HepG2 (cell line): ENCODE results near the gene VCX3A. TPM values are rescaled to one million over a fixed set of nuclear protein-coding genes. Genes with fewer than 3 reads are reported as not detected.

Experiments used
- ATAC-seq: fragments of 200-7000 bp; cut with Tn5 transposase; 3 replicates; pipeline ENCODE4 v1.9.1; 2020; ENCODE audit warnings: mild to moderate bottlenecking, moderate library complexity
- BruUV-seq: library from RNA; stranded (reverse); fragments of 400-500 nt; replicated peaks from 2 replicates; lab custom pipeline; 2021; lab: Mats Ljungman, UMichigan
- CTCF ChIA-PET: fragments of 300-600 bp; formaldehyde crosslinking; extraction: SDS; loops from one replicate; lab custom pipeline; 2021; ENCODE audit warnings: low total read pairs, inconsistent platforms, low intra/inter-chr PET ratio; lab: Yijun Ruan, JAX
- POLR2A ChIA-PET: fragments of 350-600 bp; sonication (Branson Sonifier 250); formaldehyde crosslinking; loops from one replicate; lab custom pipeline; 2020; ENCODE audit warnings: antibody characterized with exemption, inconsistent platforms; lab: Yijun Ruan, JAX
- DNase-seq: peaks from one replicate; pipeline ENCODE4 v3.0.0-alpha.2; 2015; ENCODE audit warnings: low spot score
- FAIRE-seq: peaks from 3 replicates; lab custom pipeline; 2011; peaks lifted over from hg19 to GRCh38; lab: Jason Lieb, UNC
- H2AFZ ChIP-seq: one replicate; pipeline ENCODE4 v1.6.1; 2011; ENCODE audit warnings: low read length, inconsistent platforms
- H3K27ac ChIP-seq: fragments of 300-600 bp; 3 replicates; pipeline ENCODE4 v1.8.0; 2011; ENCODE audit warnings: mixed run types, mild to moderate bottlenecking, mixed read lengths, low read length, inconsistent platforms; ENCODE audit not compliant: insufficient read depth; ENCODE audit errors: extremely low read length
- H3K27me3 ChIP-seq, 2 experiments: fragments of 200-600 bp in 1 of 2; 2 replicates in 1 of 2; 3 replicates in 1 of 2; pipeline versions ENCODE4 v1.6.0 to v1.8.0; 2011; ENCODE audit warnings: low read length in 2 of 2, mild to moderate bottlenecking in 2 of 2, moderate library complexity in 2 of 2, inconsistent platforms in 1 of 2; ENCODE audit not compliant: insufficient read depth in 2 of 2, control insufficient read depth in 1 of 2
- H3K36me3 ChIP-seq, 2 experiments: fragments of 200-600 bp in 1 of 2; replicated peaks in 1 of 2; 2 replicates in 1 of 2; 3 replicates in 1 of 2; pipeline versions ENCODE4 v1.5.1 to v1.8.0; 2011; ENCODE audit warnings: low read length in 2 of 2, inconsistent platforms in 1 of 2; ENCODE audit not compliant: insufficient read depth in 2 of 2, control insufficient read depth in 1 of 2
- H3K4me1 ChIP-seq: 2 replicates; pipeline ENCODE4 v1.5.1; 2012; ENCODE audit warnings: low read length, inconsistent platforms; ENCODE audit not compliant: insufficient read depth
- H3K4me2 ChIP-seq: 2 replicates; pipeline ENCODE4 v1.6.0; 2011; ENCODE audit warnings: low read depth, low read length, inconsistent platforms
- H3K4me3 ChIP-seq, 3 experiments: fragments of 200-600 bp in 1 of 3; sonication (generic), shearing (Covaris generic) in 1 of 3; replicated peaks in 1 of 3; 2 replicates each; pipeline ENCODE4 v1.5.1; 2011 to 2016; ENCODE audit warnings: low read length in 3 of 3, inconsistent platforms in 2 of 3, low read depth in 2 of 3, mild to moderate bottlenecking in 2 of 3, control low read depth in 1 of 3, mixed read lengths in 1 of 3; ENCODE audit not compliant: insufficient read depth in 1 of 3
- H3K79me2 ChIP-seq: one replicate; pipeline ENCODE4 v1.6.1; 2011; ENCODE audit warnings: low read length, inconsistent platforms; ENCODE audit not compliant: insufficient read depth
- H3K9ac ChIP-seq: 2 replicates; pipeline ENCODE4 v1.6.0; 2011; ENCODE audit warnings: mild to moderate bottlenecking, low read depth, low read length, inconsistent platforms; ENCODE audit not compliant: insufficient read depth
- H3K9me3 ChIP-seq: 2 replicates; pipeline ENCODE4 v1.5.1; 2012; ENCODE audit warnings: mild to moderate bottlenecking, low read length
- H4K20me1 ChIP-seq: 2 replicates; pipeline ENCODE4 v1.6.0; 2011; ENCODE audit warnings: inconsistent platforms, mild to moderate bottlenecking, low read length, moderate library complexity; ENCODE audit not compliant: insufficient read depth
- CC2D1A ChIP-seq: sonication (generic); formaldehyde crosslinking; IDR thresholded peaks from 2 replicates; pipeline ENCODE4 v1.8.1; 2023; ENCODE audit warnings: mild to moderate bottlenecking, missing genetic modification reagents
- CEBPB ChIP-seq: IDR thresholded peaks from 2 replicates; pipeline ENCODE4 v1.6.1; 2011; ENCODE audit warnings: low read depth, low read length, improper control_type of control experiment, borderline replicate concordance
- CEBPG ChIP-seq: IDR thresholded peaks from 2 replicates; pipeline ENCODE4 v1.6.1; 2016
- EZH2 ChIP-seq: conservative IDR thresholded peaks from 2 replicates; pipeline ENCODE4 v1.6.1; 2012; ENCODE audit warnings: mild to moderate bottlenecking, low read depth, low read length, moderate library complexity
- FIP1L1 ChIP-seq: fragments of 200-400 bp; formaldehyde crosslinking; IDR thresholded peaks from 2 replicates; pipeline ENCODE4 v1.6.1; 2018; ENCODE audit warnings: low read depth, mild to moderate bottlenecking, low read length, moderate library complexity, borderline replicate concordance; ENCODE audit not compliant: insufficient read depth
- FOXA1 ChIP-seq, 2 experiments: fragments of 450-650 bp in 1 of 2; sonication (generic) in 1 of 2; formaldehyde crosslinking in 1 of 2; IDR thresholded peaks; 2 replicates each; pipeline versions ENCODE4 v1.4.0 to v1.6.1; 2016 to 2020; ENCODE audit warnings: missing genetic modification reagents in 1 of 2
- GATAD1 ChIP-seq: IDR thresholded peaks from 2 replicates; pipeline ENCODE4 v1.6.1; 2016; ENCODE audit warnings: missing genetic modification reagents, missing compliant biosample characterization
- HMGA1 ChIP-seq: sonication (generic); formaldehyde crosslinking; conservative IDR thresholded peaks from 2 replicates; pipeline ENCODE4 v1.4.0; 2020; ENCODE audit warnings: missing genetic modification reagents
- RNF2 ChIP-seq: fragments of 450-650 bp; conservative IDR thresholded peaks from 2 replicates; pipeline ENCODE4 v1.6.1; 2016; ENCODE audit warnings: low read depth
- SP1 ChIP-seq, 2 experiments: fragments of 450-650 bp in 1 of 2; sonication (generic) in 1 of 2; formaldehyde crosslinking in 1 of 2; IDR thresholded peaks; 2 replicates each; pipeline versions ENCODE4 v1.4.0 to v1.6.1; 2016 to 2020; ENCODE audit warnings: missing genetic modification reagents in 1 of 2
- THAP11 ChIP-seq: IDR thresholded peaks from 2 replicates; pipeline ENCODE4 v1.6.1; 2016; ENCODE audit warnings: missing biosample characterization, missing genetic modification reagents
- ZBTB3 ChIP-seq: sonication (generic); formaldehyde crosslinking; IDR thresholded peaks from 2 replicates; pipeline ENCODE4 v1.4.0; 2020; ENCODE audit warnings: low read depth, mild to moderate bottlenecking, moderate library complexity, missing genetic modification reagents, borderline replicate concordance
- ZNF121 ChIP-seq: sonication (generic); formaldehyde crosslinking; IDR thresholded peaks from 2 replicates; pipeline ENCODE4 v1.5.0; 2020; ENCODE audit warnings: mild to moderate bottlenecking, missing genetic modification reagents
- ZNF570 ChIP-seq: sonication (generic); formaldehyde crosslinking; IDR thresholded peaks from 2 replicates; pipeline ENCODE4 v1.4.0; 2020; ENCODE audit warnings: mild to moderate bottlenecking, missing genetic modification reagents, borderline replicate concordance
- ZNF614 ChIP-seq: IDR thresholded peaks from 2 replicates; pipeline ENCODE4 v1.6.1; 2018; ENCODE audit warnings: missing biosample characterization, missing genetic modification reagents, inconsistent platforms, borderline replicate concordance
- ZNF652 ChIP-seq: IDR thresholded peaks from 2 replicates; pipeline ENCODE4 v1.6.1; 2016; ENCODE audit warnings: low read depth, borderline replicate concordance
- WGBS: methylation state at CpG from one replicate; pipeline ENCODE4 v1.1.6; 2017; ENCODE audit warnings: low lambda C conversion rate; 5-methylcytosine and 5-hydroxymethylcytosine counted together
- in situ Hi-C: cut with HindIII; loops from 2 replicates; pipeline ENCODE4 v1.10.0; 2017; ENCODE audit warnings: low pct_unique_long_range_greater_than_20kb; ENCODE audit not compliant: extremely low pct_ligation_motif_present
- intact Hi-C: fragments of 100-400 bp; cut with micrococcal nuclease; formaldehyde crosslinking; loops from one replicate; pipeline ENCODE4 v1.10.0; 2022; ENCODE audit not compliant: unreplicated experiment
- polyA plus RNA-seq, 8 experiments: library from polyadenylated mRNA; depleted of rRNA in 3 of 8; stranded (reverse) in 7 of 8; unstranded in 1 of 8; fragments of >200 nt; fragmentation: Illumina TruSeq in 4 of 8; extraction: Trizol in 4 of 8; gene quantifications; 2 replicates each; pipeline versions ENCODE4 v1.2.1 to v1.2.3, GENCODE V29; 2011 to 2016; ENCODE audit warnings: low read depth in 4 of 8, missing spikeins in 1 of 8, mixed read lengths in 1 of 8; ENCODE audit not compliant: insufficient read depth in 1 of 8
- total RNA-seq, 5 experiments: library from RNA; depleted of rRNA; stranded (reverse); fragments of >200 nt; fragmentation: Illumina TruSeq; extraction: Trizol; gene quantifications; 2 replicates each; pipeline ENCODE4 v1.2.3, GENCODE V29; 2016; ENCODE audit warnings: low read depth in 1 of 5
- TF ChIP-seq, protein P1 (sequence below): sonication (generic); formaldehyde crosslinking; IDR thresholded peaks from 2 replicates; pipeline ENCODE4 v1.4.0; 2020; ENCODE audit warnings: missing genetic modification reagents
- TF ChIP-seq, protein P2 (sequence below): sonication (generic); formaldehyde crosslinking; IDR thresholded peaks from 2 replicates; pipeline ENCODE4 v1.5.1; 2020; ENCODE audit warnings: missing genetic modification reagents, mild to moderate bottlenecking, borderline replicate concordance

Gene VCX3A
- total and polyA plus RNA-seq, 2 of the 13 experiments (the other 11 are each of a cell fraction or from before 2014, with no cell fraction given): 0.11 TPM; not detected in 1

DNA sequence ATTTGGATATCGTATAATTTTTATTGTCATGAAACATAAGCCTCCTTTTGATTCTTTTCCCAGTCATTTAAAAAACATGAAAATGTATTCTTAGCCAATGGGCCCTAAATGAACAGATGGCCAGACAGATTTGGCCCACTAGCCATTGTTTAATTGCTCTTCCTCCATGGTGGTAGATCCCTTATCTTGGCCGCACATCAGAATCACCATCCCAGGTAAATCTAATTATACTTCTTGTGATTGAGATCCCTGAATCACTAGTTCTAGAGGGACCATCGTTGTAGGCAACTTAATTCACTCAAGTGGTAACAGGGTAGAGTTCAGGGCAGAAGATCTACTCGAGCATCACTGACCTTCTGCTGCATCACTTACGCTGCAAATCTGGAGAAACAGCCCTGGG, 24.1 kb upstream of the VCX3A start (continued):
- TF ChIP-seq HMGA1 (CRISPR knock-in tag): no peak
- TF ChIP-seq FOXA1 (IDR thresholded peaks at IDR 0.05): no peak
- TF ChIP-seq FOXA1 (CRISPR knock-in tag; IDR thresholded peaks at IDR 0.05): no peak
- TF ChIP-seq CC2D1A (CRISPR knock-in tag): no peak
- TF ChIP-seq FIP1L1: no peak
- TF ChIP-seq EZH2: no peak
- TF ChIP-seq SP1 (IDR thresholded peaks at IDR 0.05): no peak
- TF ChIP-seq SP1 (CRISPR knock-in tag; IDR thresholded peaks at IDR 0.05): no peak
- no peak for TF ChIP-seq ZBTB3 (CRISPR knock-in tag)
- TF ChIP-seq THAP11 (CRISPR knock-in tag): no peak

DNA sequence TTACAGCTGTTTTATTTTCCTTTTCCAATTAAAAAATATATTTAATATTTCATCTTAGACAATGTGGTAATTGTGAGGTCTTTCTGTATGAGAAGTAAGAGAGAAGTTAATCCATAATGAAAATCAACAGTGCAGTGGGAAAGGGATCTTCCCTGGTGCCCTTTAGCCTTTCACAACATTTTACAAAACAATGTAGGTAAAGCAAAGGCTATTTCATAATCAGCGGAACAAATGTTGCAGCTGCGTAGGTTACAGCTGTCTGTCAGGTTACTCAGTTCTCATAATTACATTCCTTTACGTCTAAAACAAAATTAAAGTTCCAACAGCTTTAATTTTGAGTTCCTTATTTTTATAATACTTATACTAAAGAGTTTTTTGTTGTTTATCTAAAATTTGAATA, 22.8 kb upstream of the VCX3A start:
- BruUV-seq: no TSS peak
- no peak overlapping the region for H3K4me2 ChIP-seq
- H3K27ac ChIP-seq: no peak overlapping the region
- no peak overlapping the region for H3K4me3 ChIP-seq
- no peak for DNase-seq
- H3K79me2 ChIP-seq: no peaks in the 10 kb centered on the region
- ChIA-PET CTCF (no interaction called here), POLR2A (no interaction called here)
- H3K36me3 ChIP-seq: no peaks in the 10 kb centered on the region
- no peaks in the 10 kb centered on the region for H3K4me1 ChIP-seq
- H3K9ac ChIP-seq: no peak overlapping the region
- no peak for FAIRE-seq
- TF ChIP-seq ZNF570 (CRISPR knock-in tag) (no peak), ZNF121 (CRISPR knock-in tag) (no peak), ZNF652 (no peak), CEBPG (0 out of 2 replicates have a peak, but pooled peaks have one; percentile 5), FOXA1 (IDR thresholded peaks at IDR 0.05) (no peak), FOXA1 (CRISPR knock-in tag; IDR thresholded peaks at IDR 0.05) (no peak), GATAD1 (CRISPR knock-in tag) (no peak), ZNF614 (CRISPR knock-in tag) (no peak), CEBPB (peak; percentile 69), RNF2 (no peak)
- TF ChIP-seq, protein P1, sequence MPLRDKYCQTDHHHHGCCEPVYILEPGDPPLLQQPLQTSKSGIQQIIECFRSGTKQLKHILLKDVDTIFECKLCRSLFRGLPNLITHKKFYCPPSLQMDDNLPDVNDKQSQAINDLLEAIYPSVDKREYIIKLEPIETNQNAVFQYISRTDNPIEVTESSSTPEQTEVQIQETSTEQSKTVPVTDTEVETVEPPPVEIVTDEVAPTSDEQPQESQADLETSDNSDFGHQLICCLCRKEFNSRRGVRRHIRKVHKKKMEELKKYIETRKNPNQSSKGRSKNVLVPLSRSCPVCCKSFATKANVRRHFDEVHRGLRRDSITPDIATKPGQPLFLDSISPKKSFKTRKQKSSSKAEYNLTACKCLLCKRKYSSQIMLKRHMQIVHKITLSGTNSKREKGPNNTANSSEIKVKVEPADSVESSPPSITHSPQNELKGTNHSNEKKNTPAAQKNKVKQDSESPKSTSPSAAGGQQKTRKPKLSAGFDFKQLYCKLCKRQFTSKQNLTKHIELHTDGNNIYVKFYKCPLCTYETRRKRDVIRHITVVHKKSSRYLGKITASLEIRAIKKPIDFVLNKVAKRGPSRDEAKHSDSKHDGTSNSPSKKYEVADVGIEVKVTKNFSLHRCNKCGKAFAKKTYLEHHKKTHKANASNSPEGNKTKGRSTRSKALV (CRISPR knock-in tag): no peak
- TF ChIP-seq, protein P2, sequence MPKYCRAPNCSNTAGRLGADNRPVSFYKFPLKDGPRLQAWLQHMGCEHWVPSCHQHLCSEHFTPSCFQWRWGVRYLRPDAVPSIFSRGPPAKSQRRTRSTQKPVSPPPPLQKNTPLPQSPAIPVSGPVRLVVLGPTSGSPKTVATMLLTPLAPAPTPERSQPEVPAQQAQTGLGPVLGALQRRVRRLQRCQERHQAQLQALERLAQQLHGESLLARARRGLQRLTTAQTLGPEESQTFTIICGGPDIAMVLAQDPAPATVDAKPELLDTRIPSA (CRISPR knock-in tag): no peak
- intact Hi-C loops: no loop called here
- WGBS: 5% methylated on average over 3 of the region's 3 CpGs
- no peaks in the 10 kb centered on the region for H3K27me3 ChIP-seq
- H3K9me3 ChIP-seq: peaks cover 24% of the 10 kb centered on the region
- in situ Hi-C loops: no loop called here
- no peak overlapping the region for H2AFZ ChIP-seq
- no peaks in the 10 kb centered on the region for H4K20me1 ChIP-seq
- no peak for ATAC-seq
